MM.1S (cell line): ENCODE measurements around the gene IGSF9B.

Experiments
- DNase-seq: peaks from one replicate; pipeline ENCODE4 v3.0.0-alpha.2; 2015
- H2AFZ ChIP-seq: fragments of 300-600 bp; sonication (generic); 2 replicates; pipeline ENCODE4 v1.6.0; 2016; ENCODE audit warnings: antibody characterized with exemption, low read length
- H3F3A ChIP-seq: fragments of 300-600 bp; sonication (generic); 2 replicates; pipeline ENCODE4 v1.6.1; 2016; ENCODE audit warnings: mild to moderate bottlenecking, antibody characterized with exemption, low read length, moderate library complexity, mixed read lengths; ENCODE audit not compliant: insufficient read depth
- H3K27ac ChIP-seq: fragments of 300-600 bp; sonication (generic); 2 replicates; pipeline ENCODE4 v1.5.1; 2016; ENCODE audit warnings: mild to moderate bottlenecking, low read length
- H3K27me3 ChIP-seq: fragments of 300-600 bp; sonication (generic); replicated peaks from 2 replicates; pipeline ENCODE4 v1.6.0; 2016; ENCODE audit warnings: low read length; ENCODE audit not compliant: insufficient read depth
- H3K36me3 ChIP-seq: fragments of 300-600 bp; sonication (generic); replicated peaks from 2 replicates; pipeline ENCODE4 v1.6.1; 2016; ENCODE audit warnings: mild to moderate bottlenecking, low read length, mixed read lengths; ENCODE audit not compliant: insufficient read depth
- H3K4me1 ChIP-seq: fragments of 300-600 bp; sonication (generic); 2 replicates; pipeline ENCODE4 v1.6.1; 2016; ENCODE audit warnings: low read length, mixed read lengths
- H3K4me2 ChIP-seq: fragments of 300-600 bp; sonication (generic); 2 replicates; pipeline ENCODE4 v1.6.0; 2016; ENCODE audit warnings: low read depth, low read length
- H3K4me3 ChIP-seq: fragments of 300-600 bp; sonication (generic); 2 replicates; pipeline ENCODE4 v1.5.1; 2016; ENCODE audit warnings: low read length, mixed read lengths
- H3K79me2 ChIP-seq: fragments of 300-600 bp; sonication (generic); 2 replicates; pipeline ENCODE4 v1.6.1; 2016; ENCODE audit warnings: mixed run types, low read length, mixed read lengths
- H3K9ac ChIP-seq: fragments of 300-600 bp; sonication (generic); 2 replicates; pipeline ENCODE4 v1.6.1; 2016; ENCODE audit warnings: low read length, mixed read lengths
- H3K9me2 ChIP-seq: fragments of 300-600 bp; sonication (generic); replicated peaks from 2 replicates; pipeline ENCODE4 v1.6.1; 2016; ENCODE audit warnings: mild to moderate bottlenecking, low read length, mixed read lengths; ENCODE audit not compliant: insufficient read depth
- H3K9me3 ChIP-seq: fragments of 300-600 bp; sonication (generic); replicated peaks from 2 replicates; pipeline ENCODE4 v1.6.1; 2016; ENCODE audit warnings: mild to moderate bottlenecking, low read length, mixed read lengths; ENCODE audit not compliant: insufficient read depth
- H4K20me1 ChIP-seq: fragments of 300-600 bp; sonication (generic); 2 replicates; pipeline ENCODE4 v1.6.1; 2016; ENCODE audit warnings: mild to moderate bottlenecking, low read length, moderate library complexity, mixed read lengths; ENCODE audit not compliant: insufficient read depth
- CTCF ChIP-seq: fragments of 300-600 bp; sonication (generic); IDR thresholded peaks from 2 replicates; pipeline ENCODE4 v1.5.1; 2016; ENCODE audit warnings: antibody characterized with exemption, low read length, mixed read lengths
- EZH2 ChIP-seq: fragments of 300-600 bp; sonication (generic); optimal IDR thresholded peaks from 2 replicates; pipeline ENCODE3; 2017; ENCODE audit warnings: low read depth, mild to moderate bottlenecking, antibody characterized with exemption, low read length, mixed read lengths
- EZH2phosphoT487 ChIP-seq: fragments of 300-600 bp; sonication (generic); IDR thresholded peaks from 2 replicates; pipeline ENCODE4 v1.6.1; 2018; ENCODE audit warnings: antibody characterized with exemption, low read length

IGSF9B gene

GRCh38 chr11:133865466-133865865, 91.3 kb downstream of the IGSF9B start:
- no peaks in the 10 kb centered on the region for H3F3A ChIP-seq
- no peak overlapping the region for H3K4me3 ChIP-seq
- H3K36me3 ChIP-seq, result no peaks in the 10 kb centered on the region
- H3K9me3 ChIP-seq, result no peaks in the 10 kb centered on the region
- H3K27me3 ChIP-seq, result no peaks in the 10 kb centered on the region
- no peak overlapping the region for H3K4me2 ChIP-seq
- H3K9me2 ChIP-seq, result no peaks in the 10 kb centered on the region
- H3K79me2 ChIP-seq, result no peaks in the 10 kb centered on the region
- TF ChIP-seq EZH2 (no peak), EZH2phosphoT487 (no peak), CTCF (no peak)
- H3K27ac ChIP-seq, result no peak overlapping the region
- no peak overlapping the region for H2AFZ ChIP-seq
- H4K20me1 ChIP-seq, result no peaks in the 10 kb centered on the region
- no peaks in the 10 kb centered on the region for H3K4me1 ChIP-seq
- DNase-seq, result no peak
- no peak overlapping the region for H3K9ac ChIP-seq

GRCh38 chr11:133864756-133865155, 92.0 kb downstream of the IGSF9B start:
- no peaks in the 10 kb centered on the region for H3K4me1 ChIP-seq
- H3F3A ChIP-seq, result no peaks in the 10 kb centered on the region
- H2AFZ ChIP-seq, result no peak overlapping the region
- no peaks in the 10 kb centered on the region for H3K79me2 ChIP-seq
- no peaks in the 10 kb centered on the region for H4K20me1 ChIP-seq
- no peaks in the 10 kb centered on the region for H3K9me3 ChIP-seq
- H3K4me2 ChIP-seq, result no peak overlapping the region
- no peaks in the 10 kb centered on the region for H3K36me3 ChIP-seq
- TF ChIP-seq CTCF, result no peak
- no peak for TF ChIP-seq EZH2
- no peak for TF ChIP-seq EZH2phosphoT487
- H3K27me3 ChIP-seq, result no peaks in the 10 kb centered on the region
- H3K4me3 ChIP-seq, result no peak overlapping the region
- no peaks in the 10 kb centered on the region for H3K9me2 ChIP-seq
- no peak overlapping the region for H3K9ac ChIP-seq
- no peak for DNase-seq
- no peak overlapping the region for H3K27ac ChIP-seq

DNA sequence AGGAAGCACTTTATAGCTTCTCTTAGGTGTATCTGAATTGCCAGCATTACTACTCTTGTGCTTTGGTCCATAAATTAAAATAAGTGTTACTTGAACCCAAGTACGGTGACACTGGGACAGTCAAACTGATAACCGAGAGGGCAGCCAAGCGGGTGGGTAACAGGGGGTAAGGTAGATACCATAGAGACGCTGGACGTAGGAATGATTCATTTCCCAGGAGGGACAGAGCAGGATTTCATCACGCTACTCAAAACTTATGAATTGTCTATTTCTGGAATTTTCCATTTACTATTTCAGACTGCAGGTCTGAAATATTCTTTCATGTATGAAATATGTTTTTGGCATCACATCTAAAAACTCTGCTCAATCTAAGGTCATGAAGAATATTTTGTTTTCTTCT, 96.6 kb downstream of the IGSF9B start:
- H3F3A ChIP-seq, result no peaks in the 10 kb centered on the region
- no peaks in the 10 kb centered on the region for H3K9me2 ChIP-seq
- H3K27me3 ChIP-seq, result no peaks in the 10 kb centered on the region
- H3K4me3 ChIP-seq, result no peak overlapping the region
- H3K9ac ChIP-seq, result no peak overlapping the region
- DNase-seq, result no peak
- H4K20me1 ChIP-seq, result no peaks in the 10 kb centered on the region
- H3K27ac ChIP-seq, result no peak overlapping the region
- H2AFZ ChIP-seq, result no peak overlapping the region
- no peak overlapping the region for H3K4me2 ChIP-seq
- H3K4me1 ChIP-seq, result no peaks in the 10 kb centered on the region
- no peaks in the 10 kb centered on the region for H3K36me3 ChIP-seq
- no peaks in the 10 kb centered on the region for H3K79me2 ChIP-seq
- TF ChIP-seq CTCF (no peak), EZH2 (no peak), EZH2phosphoT487 (no peak)
- no peaks in the 10 kb centered on the region for H3K9me3 ChIP-seq
